ENCODE results near the gene TMEM91. TPM values are rescaled to one million over a fixed set of nuclear protein-coding genes. Genes with fewer than 3 reads are reported as not detected.

Gene TMEM91
- total and polyA plus RNA-seq, 2 of the 13 experiments (the other 11 are each of a cell fraction or from before 2014, with no cell fraction given): 6.3 to 10.3 TPM

- no peaks in the 10 kb centered on the region for H3K36me3 ChIP-seq (replicated peaks in 1 of 2; ENCODE audit: control insufficient read depth in 1 of 2, insufficient read depth in 2 of 2, low read length in 2 of 2)
- intact Hi-C loops (cut with micrococcal nuclease; ENCODE audit: unreplicated experiment) (no loop called here), in situ Hi-C loops (cut with HindIII; ENCODE audit: extremely low pct_ligation_motif_present, low pct_unique_long_range_greater_than_20kb) (no loop called here)
- no peak for TF ChIP-seq NR0B2 (CRISPR knock-in tag; IDR thresholded peaks at IDR 0.05)
- TF ChIP-seq ZNF7 (CRISPR knock-in tag; IDR thresholded peaks at IDR 0.05): no peak
- TF ChIP-seq ZNF564 (CRISPR knock-in tag; IDR thresholded peaks at IDR 0.05): no peak
- TF ChIP-seq FOXK2 (IDR thresholded peaks at IDR 0.05): no peak
- no peak for TF ChIP-seq NFE2L2 (IDR thresholded peaks at IDR 0.05; ENCODE audit: low read length)
- no peak for TF ChIP-seq ZNF703 (CRISPR knock-in tag; IDR thresholded peaks at IDR 0.05; ENCODE audit: borderline replicate concordance)
- TF ChIP-seq CC2D1A (CRISPR knock-in tag; IDR thresholded peaks at IDR 0.05): no peak
- no peak for TF ChIP-seq NFRKB (IDR thresholded peaks at IDR 0.05)
- no peak for TF ChIP-seq HNRNPH1 (optimal IDR thresholded peaks at IDR 0.05; ENCODE audit: low read depth, low read length)
- no peak for TF ChIP-seq TBL1XR1 (IDR thresholded peaks at IDR 0.05; ENCODE audit: borderline replicate concordance, low read length, partially characterized antibody)
- TF ChIP-seq ZFP90 (CRISPR knock-in tag; IDR thresholded peaks at IDR 0.05; ENCODE audit: borderline replicate concordance): no peak
- ChIA-PET CTCF (ENCODE audit: low intra/inter-chr PET ratio, low total read pairs) (no interaction called here), POLR2A (interaction anchor here (1.6 kb wide), 1 partner anchor 9 kb away, joined by 8 read pairs; no protein-coding TSS in a partner anchor)
- H3K27me3 ChIP-seq (ENCODE audit: control insufficient read depth in 1 of 2, insufficient read depth in 2 of 2, low read length in 2 of 2): no peaks in the 10 kb centered on the region; a peak in 1 of 5 replicates
- FAIRE-seq: no peak
- H3K9me3 ChIP-seq (ENCODE audit: low read length): no peaks in the 10 kb centered on the region
- H3K79me2 ChIP-seq (ENCODE audit: insufficient read depth, low read length): peaks cover 32% of the 10 kb centered on the region
- H3K27ac ChIP-seq (ENCODE audit: extremely low read length, insufficient read depth, low read length): no peak overlapping the region
- H3K4me2 ChIP-seq (ENCODE audit: low read depth, low read length): peak overlapping the region; percentile 83; the same call in 1 of the 2 replicates
- peaks cover 23% of the 10 kb centered on the region for H3K4me1 ChIP-seq (ENCODE audit: insufficient read depth, low read length)
- no peak for DNase-seq (ENCODE audit: low spot score)
- no peak overlapping the region for H3K4me3 ChIP-seq (replicated peaks in 1 of 3; ENCODE audit: insufficient read depth in 1 of 3, low read depth in 2 of 3, low read length in 3 of 3)
- H4K20me1 ChIP-seq (ENCODE audit: insufficient read depth, low read length): no peaks in the 10 kb centered on the region
- H2AFZ ChIP-seq (ENCODE audit: low read length): no peak overlapping the region
- ATAC-seq: no peak
- BruUV-seq (replicated peaks): no TSS peak
- H3K9ac ChIP-seq (ENCODE audit: insufficient read depth, low read depth, low read length): no peak overlapping the region
- 97% methylated on average over 2 of the region's 2 CpGs for WGBS (ENCODE audit: low lambda C conversion rate)
These were observed 23.2 kb downstream of the TMEM91 start for GRCh38 chr19:41399525-41399924.

Data from HepG2 (cell line).